OCI-LY3 (cell line): ENCODE measurements around the gene LDHAL6A.

ENCODE experiments used
- EZH2phosphoT487 ChIP-seq: fragments of 200-600 bp; shearing (Covaris generic); IDR thresholded peaks from 2 replicates; pipeline ENCODE4 v1.6.1; 2018; ENCODE audit warnings: antibody characterized with exemption, mixed run types, low read depth
- TF ChIP-seq, protein P1 (sequence below): fragments of 200-600, 300-600 bp; sonication (generic); IDR thresholded peaks from 2 replicates; pipeline ENCODE4 v1.5.1; 2014; ENCODE audit warnings: antibody characterized with exemption, low read length, low read depth

DNA sequence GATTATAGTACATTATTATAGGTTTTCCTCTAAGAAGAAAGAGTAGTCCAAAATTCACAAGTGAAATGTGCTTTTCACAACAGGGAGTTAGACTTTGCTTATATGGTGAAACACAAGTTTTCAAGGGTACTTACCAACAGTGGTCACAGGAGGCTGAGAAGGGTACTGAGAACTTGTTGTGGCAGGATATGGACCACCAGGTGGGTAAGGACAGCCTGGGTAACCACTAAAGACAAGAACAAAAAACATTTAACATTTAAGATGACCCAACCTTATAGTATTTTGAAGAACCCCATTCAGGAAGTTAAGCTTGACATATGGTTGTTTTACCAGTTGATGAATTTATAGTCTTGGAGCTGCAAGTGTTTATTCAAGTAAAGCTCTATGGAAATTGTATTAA, 46.7 kb downstream of the LDHAL6A start:
- TF ChIP-seq, protein P1, sequence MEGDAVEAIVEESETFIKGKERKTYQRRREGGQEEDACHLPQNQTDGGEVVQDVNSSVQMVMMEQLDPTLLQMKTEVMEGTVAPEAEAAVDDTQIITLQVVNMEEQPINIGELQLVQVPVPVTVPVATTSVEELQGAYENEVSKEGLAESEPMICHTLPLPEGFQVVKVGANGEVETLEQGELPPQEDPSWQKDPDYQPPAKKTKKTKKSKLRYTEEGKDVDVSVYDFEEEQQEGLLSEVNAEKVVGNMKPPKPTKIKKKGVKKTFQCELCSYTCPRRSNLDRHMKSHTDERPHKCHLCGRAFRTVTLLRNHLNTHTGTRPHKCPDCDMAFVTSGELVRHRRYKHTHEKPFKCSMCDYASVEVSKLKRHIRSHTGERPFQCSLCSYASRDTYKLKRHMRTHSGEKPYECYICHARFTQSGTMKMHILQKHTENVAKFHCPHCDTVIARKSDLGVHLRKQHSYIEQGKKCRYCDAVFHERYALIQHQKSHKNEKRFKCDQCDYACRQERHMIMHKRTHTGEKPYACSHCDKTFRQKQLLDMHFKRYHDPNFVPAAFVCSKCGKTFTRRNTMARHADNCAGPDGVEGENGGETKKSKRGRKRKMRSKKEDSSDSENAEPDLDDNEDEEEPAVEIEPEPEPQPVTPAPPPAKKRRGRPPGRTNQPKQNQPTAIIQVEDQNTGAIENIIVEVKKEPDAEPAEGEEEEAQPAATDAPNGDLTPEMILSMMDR, result no peak
- TF ChIP-seq EZH2phosphoT487, result no peak
